Activated CD4-positive, alpha-beta T cell treated with anti-CD3 and anti-CD28 coated beads, Interleukin-2, Interleukin-4, amounts not matched to agents 100 ng/mL and 50 ng/mL, durations not matched to agents 16 hours and 8 hours (primary cell): Measurements from ENCODE around the gene CHCHD2.
"Not testable (repeated sequence)": the region's sequence is repeated elsewhere in the genome, so short reads cannot be mapped to it uniquely, and the experiment has no call there.

ENCODE experiments used
- DNase-seq: peaks from one replicate; pipeline ENCODE4 v3.0.0-alpha.2; 2020; ENCODE audit warnings: low spot score

Gene CHCHD2, protein sequence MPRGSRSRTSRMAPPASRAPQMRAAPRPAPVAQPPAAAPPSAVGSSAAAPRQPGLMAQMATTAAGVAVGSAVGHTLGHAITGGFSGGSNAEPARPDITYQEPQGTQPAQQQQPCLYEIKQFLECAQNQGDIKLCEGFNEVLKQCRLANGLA

DNA sequence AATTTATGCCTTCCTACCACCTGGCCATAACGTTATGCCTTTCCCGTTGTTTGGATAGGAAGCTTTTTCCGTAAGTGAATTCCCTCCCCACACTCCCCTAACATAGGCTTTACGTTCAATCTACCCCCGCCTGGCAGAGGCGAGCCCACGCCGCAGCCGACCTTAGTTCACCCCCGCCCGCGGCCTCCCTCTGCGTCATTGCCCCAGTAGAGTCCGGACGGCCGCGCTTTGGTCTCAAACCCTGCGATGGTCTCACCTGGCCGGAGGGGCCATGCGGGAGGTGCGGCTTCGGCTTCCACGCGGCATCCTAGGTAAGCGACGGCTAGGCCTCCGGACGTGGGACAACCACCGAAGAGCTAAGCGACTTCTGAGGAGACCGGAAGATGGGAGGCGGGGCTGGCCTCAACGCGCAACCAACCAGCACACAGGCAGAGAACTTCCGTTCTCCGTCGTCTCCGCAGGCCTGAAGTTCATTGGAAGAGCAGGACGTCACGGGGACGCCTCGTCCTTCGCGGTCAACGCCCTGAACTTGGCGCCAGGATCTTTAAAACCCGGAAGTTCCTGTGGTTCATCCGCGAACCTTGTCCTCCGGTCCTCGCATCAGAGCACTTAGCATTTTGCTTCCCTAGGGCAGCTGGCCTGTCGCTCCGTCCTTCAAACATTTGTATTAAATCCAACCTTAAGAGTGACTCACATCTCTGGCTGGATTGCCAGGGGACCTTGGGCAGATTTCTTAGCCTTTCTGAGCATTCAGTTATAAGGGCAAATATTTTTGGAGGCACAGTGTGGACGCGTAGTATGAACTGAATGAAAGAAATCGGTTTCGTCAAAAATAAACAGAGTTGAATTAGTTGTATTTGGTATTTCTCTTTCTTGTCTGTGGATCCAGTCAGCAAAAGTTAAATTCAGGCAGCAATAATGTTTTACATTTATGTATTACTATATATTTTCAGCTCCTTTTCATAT is at the start of gene CHCHD2:
Gene CHCHD2, minus strand, starts transcription at position 369 of the 966 bp plus-strand sequence. Its CDS starts 63 bp downstream, at position 306.
- DNase-seq: peak; percentile 98

DNA sequence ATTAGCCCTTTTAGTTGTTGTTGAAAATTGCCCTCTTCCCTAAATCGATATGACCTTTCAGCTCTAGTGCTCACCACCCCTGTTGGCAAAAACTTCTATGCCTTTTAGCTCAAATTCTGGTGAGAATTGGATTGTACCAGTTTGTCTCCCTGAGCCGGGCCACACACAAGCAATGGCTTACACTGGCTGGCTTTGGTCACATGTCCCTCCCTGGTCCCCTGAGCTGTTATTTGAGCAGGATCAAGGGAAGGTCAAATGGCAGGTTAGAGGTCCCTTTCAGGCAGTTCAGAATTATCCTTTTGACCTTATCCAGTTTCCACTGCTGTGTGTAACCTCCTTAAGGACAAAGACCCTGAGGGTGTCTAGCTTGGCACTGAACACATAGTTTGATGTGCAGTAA is 24.8 kb upstream of the CHCHD2 start:
- DNase-seq: not testable (repeated sequence)

DNA sequence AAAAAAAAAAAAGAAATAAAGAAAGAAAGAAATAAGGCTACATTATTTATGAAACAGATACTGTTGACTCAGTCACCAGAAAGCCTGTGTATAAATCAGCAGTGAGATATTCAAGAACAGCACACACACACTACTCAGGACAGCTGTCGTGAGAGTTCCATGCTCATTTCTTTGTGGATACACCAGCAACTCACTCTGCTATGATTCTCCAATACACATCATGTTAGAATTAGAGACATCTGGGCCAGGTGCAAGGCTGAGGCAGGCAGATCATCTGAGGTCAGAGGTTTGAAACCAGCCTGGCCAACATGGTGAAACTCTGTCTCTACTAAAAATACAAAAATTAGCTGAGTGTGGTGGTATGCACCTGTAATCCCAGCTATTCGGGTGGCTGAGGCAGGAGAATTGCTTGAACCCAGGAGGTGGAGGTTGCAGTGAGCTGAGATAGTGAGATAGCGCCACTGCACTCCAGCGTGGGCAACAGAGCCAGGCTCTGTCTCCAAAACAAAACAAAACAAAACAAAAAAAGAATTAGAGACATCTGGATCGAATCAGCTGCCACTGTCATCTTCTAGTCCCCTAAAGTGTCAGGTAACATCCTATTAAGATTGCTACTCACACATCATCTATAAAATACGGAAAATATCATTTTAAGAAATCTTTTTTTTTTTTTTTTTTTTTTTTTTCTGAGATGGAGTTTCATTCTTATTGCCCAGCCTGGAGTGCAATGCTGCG is 21.1 kb upstream of the CHCHD2 start:
- DNase-seq: no peak

DNA sequence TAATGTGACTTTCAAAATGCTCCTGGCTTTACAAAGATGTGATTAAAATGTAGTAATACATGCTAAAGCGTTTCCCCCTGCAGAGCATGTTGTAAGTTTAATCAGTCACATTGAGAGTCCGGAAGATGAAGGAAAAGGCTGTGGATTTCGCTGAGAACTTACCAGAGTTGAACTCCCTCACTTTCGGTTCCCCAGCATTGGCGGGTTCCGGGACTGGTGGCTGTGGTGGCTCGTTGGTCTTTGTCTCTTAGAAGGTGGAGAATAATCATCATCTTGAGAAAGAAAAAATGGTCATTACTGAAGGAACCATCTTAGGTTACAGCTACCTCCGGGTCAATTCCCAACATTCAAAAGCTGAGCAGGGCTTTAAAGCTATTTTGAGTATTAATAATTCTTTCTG is 19.6 kb upstream of the CHCHD2 start:
- DNase-seq: no peak

DNA sequence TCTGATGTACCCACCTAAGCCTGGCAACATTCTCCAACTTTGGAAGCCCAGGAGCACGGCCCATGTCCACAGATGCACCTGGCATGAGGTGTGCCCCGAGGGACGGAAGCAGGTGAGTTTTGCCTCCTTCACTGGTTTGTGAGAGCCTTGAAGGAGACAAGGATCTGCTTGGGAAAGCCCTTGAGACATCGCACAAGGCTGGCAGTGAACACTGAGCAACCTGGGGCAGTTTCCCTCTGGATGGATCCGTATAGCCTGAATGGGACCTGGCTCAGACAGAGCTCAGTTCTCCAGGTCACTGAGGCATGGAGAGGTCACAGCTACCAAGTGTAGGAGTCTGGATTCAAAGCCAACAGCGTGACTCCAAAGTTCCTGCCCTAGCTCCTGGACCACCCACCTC is 18.7 kb upstream of the CHCHD2 start:
- no peak for DNase-seq

DNA sequence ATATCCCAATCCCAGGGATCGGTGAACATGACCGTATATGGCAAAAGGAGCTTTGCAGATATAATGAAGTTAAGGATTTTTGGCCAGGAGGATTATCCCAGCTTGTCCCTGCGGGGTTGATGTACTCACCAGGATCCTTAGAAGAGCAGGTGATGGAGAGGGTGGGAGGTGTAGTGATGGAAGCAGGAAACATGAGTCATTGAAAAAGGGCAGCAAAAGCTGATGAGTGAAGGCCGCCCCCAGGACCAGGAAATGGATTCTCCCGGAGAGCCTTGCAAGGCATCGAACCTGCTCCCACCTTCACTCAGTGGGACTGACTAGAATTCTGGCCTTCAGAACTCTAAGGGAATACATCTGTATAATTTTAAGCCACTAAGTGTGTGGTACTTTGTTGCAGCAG is 15.2 kb upstream of the CHCHD2 start:
- no peak for DNase-seq

DNA sequence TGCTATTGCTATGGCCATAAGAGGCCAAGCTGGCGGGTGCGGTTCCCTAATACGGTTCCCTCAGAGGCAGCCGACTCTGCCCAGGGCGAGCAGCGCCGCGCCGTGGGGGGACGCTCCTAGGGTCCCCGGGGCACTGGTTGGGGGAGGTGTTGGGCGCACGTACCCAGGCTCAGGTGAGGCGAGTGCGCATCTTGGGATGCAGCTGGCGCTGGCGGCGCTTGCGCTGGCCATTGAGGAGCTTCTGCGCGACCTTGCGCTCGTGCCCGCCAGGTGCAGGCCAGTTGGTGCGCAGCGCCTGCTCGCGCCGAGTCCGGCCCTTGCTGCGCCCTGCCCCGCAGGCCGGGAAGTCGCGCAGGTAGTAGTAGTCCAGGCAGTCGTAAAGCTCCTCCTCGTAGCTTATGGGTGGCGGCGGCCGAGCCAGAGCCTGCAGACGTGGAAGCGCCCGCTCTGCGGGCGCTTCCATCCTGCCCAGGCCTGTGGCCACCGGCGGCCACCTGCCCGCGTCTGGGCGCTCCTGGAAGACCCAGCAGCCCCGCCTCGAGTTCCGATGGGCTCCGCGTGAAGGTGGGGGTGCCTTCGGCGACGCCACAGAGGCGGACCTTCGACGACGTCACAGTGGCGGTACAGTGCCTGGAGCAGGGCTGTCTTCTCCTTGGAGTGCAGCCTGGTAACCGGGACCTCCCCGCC is 9.7 kb upstream of the CHCHD2 start, which contains the start of gene NUPR2:
Gene NUPR2, minus strand, starts transcription at position 566 of the 687 bp plus-strand sequence. Its CDS starts 103 bp downstream, at position 463.
- DNase-seq: no peak

DNA sequence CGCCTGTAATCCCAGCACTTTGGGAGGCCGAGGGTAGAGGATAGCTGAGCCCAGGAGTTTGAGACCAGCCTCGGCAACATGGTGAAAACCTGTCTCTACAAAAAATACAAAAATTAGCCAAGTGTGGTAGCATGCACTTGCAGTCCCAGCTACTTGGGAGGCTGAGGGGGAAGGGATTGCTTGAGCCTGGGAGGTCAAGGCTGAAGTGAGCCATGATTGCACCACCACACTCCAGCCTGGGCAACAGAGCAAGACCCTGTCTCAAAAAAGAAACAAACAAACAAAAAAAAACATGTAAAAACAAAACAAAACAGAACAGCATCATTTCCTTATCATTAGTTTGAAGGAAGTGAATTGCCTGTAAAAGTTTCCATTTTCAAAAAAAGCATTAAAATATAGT is 6.0 kb upstream of the CHCHD2 start:
- DNase-seq: not testable (repeated sequence)

DNA sequence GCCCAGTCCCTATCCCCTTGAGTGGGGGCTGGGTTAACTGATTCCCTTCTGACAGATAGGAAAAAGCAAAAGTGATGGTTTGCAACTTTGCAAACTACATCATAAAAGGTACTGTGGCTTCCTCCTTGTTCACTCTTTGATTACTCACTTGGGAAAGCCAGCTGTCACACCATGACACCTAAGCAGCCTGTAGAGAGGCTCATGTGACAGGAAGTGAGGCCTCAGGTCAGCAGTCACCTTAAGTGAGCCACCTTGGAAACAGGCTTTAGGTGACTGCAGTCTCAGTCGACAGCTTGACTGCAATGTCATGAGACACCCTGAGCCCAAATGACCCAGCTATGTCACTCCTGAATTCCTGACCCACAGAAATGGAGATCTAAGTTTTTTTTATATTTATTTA is 4.3 kb upstream of the CHCHD2 start:
- DNase-seq: no peak

DNA sequence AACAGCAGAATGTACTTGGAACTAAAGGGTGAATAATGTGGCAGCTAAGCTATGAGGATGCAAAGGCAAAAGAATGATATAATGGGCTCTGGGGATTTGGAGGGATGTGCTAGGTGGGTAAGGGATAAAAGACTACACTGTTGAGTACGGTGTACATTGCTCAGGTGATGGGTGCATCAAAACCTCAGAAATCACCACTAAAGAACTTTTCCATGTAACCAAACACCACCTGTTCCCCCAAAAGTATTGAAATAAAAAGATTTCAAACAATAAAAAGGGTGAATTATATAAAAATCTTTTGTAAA is 1.6 kb upstream of the CHCHD2 start:
- no peak for DNase-seq

DNA sequence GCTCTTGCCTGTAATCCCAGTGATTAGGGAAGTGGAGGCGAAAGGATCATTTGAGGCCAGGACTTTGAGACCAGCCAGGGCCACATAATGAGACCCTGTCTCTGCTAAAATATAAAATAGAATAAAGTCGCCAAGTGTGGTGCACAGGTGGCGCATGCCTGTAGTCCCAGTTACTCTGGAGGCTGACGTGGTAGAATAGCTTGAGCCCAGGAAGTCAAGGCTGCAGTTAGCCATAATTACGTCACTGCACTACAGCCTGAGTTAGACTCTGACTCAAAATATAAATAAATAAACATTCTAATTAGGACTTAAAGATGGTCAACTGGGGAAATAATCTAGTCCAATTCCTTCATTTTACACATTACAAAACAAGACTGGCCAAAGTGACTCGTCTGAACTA is 768 bp downstream of the CHCHD2 start:
- peak; percentile 51 for DNase-seq

DNA sequence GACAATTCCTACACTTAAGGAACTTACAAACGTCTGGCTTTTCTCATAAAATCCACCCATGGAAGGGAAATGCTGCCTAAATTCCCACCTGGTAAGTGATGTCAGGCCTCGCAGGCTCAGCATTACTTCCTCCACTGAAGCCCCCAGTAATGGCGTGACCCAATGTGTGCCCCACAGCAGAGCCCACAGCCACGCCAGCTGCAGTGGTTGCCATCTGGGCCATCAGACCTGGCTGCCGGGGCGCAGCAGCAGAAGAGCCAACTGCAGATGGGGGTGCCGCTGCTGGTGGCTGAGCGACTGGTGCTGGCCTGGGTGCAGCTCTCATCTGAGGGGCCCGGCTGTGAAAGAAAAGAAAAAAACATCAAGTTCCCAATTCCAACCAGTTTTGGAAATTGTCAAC is 2.1 kb downstream of the CHCHD2 start:
- not testable (repeated sequence) for DNase-seq

DNA sequence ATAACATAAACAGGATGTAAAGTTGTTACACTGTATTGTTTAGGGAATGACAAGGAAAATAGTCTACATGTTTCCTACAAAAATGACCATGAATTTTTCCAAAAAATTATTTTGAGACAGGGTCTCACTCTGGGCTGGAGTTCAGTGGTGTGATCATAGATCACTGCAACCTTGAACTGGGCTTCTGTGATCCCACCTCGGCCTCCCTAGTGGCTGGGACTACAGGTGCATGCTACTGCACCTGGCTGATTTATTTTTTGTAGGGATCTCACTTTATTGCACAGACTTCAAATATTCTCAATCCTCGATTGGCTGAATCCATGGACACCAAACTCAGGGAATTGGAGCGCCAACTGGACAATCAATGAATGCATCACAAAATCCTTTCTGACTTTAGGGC is 6.6 kb downstream of the CHCHD2 start:
- no peak for DNase-seq

DNA sequence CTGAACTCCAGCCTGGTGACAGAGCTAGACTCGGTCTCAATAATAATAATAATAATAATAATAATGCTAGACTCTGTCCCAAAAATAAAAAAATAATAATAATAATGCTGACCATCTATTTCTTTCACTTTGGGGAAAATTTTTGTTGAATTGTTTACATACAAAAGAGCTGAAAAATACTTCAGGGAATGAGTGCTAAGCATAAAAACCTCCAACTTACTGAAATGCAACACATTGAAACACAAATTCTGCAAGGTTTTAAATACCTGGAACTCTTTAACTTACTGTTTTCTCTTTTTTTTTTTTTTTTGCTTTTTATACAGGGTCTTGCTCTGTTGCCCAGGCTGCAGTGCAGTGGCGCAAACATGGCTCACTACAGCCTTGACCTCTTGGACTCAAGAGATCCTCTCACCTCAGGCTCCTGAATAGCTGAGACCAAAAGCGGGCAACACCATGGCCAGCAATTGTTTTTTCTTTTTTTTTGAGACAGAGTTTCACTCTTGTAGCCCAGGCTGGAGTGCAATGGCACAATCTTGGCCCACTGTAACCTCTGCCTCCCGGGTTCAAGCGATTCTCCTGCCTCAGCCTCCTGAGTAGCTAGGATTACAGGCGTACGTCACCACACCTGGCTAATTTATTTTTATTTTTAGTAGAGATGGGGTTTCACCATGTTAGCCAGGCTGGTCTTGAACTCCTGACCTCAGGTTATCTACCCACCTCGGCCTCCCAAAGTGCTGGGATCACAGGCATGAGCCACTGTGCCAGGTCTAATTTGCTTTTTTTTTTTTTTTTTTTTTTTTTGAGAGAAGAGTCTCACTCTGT is 7.9 kb downstream of the CHCHD2 start:
- DNase-seq: not testable (repeated sequence)

DNA sequence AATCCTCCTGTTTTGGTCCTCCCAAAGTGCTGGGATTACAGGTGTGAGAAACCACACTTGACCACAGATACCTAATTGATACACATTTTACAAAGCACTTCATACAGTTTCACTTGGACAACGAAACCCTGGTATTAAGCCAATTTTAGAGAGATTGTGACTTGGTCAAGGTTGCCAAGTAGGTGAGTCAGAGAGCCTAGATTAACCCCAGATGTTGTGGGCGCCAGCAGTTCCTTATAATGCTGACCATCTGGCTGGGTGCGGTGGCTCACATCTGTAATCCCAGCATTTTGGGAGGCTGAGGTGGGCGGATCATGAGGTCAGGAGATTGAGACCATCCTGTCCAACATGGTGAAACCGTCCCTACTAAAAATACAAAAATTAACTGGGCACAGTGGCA is 8.6 kb downstream of the CHCHD2 start:
- no peak for DNase-seq

DNA sequence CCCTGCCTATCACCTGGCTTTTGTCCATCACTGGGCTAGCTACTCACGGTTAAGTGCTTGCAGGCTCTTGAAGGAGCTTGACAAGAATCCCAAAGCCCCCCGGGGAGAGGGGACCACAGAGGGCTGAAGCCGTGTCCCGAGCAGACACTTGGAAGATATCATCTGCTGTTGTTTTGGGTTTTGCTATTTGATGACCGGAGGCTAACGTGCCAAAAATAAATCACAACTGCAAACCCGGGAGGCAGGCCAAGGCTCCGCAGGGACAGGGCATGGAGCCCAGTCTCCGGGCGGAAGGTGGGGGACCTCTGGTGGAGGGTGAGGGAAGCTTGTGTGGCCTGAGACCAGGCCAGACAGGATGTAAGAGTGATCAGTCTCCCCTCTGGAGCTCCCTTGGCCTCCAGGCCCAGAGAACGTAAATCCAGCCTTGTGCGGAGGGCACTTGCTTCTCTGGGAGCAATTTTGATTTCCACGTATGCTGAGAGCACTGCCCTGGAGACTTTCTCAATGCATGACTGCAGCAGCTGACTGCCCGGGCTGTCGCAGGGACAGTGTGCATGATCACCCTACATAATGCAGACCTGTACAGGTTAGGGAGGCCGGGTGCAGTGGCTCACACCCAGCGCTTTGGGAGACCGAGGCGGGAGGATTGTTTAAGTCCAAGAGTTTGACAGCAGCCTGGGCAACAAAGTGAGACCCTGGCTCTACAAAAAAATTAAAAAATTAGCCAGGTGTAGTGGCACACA is 13.3 kb downstream of the CHCHD2 start, which contains the start of gene PHKG1:
Gene PHKG1, minus strand, starts transcription at position 164 of the 743 bp plus-strand sequence. CDS start 4,011 bp downstream, outside the sequence.
- DNase-seq: no peak

DNA sequence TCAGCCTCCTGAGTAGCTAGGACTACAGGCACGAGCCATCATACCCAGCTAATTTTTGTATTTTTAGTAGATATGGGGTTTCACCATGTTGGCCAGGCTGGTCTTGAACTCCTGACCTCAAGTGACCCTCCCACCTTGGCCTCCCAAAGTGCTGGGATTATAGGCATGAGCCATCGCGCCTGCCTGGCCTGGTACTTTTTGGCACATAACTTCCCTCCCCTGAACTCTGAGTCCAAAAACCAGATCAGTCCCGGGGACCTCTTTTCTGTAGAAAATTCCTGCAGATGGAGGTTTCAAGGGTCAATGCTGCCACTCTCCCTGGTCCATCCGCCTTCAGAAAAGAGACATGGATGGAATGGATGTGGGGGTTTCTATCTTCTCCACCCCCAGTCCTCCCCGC is 13.9 kb downstream of the CHCHD2 start:
- not testable (repeated sequence) for DNase-seq

DNA sequence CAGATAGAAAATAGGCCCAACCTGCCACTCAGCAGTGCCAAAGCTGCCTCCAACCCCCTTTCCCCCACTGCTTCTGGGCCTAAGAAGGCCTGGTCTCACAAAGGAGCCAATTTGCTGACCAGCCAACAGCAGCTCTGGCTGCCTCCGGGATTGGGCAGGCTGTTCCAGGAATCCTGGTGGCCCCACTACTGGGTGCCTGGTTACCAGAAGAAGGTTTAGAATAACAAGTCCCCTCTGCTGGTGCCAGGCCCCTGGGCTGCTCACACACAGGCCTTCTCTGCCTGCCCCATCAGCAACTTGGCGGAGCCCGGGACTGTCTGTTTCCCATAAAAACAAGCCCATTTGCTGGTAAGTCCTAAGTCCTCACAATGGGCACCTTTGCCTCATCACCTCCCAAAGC is 14.7 kb downstream of the CHCHD2 start:
- DNase-seq: no peak

DNA sequence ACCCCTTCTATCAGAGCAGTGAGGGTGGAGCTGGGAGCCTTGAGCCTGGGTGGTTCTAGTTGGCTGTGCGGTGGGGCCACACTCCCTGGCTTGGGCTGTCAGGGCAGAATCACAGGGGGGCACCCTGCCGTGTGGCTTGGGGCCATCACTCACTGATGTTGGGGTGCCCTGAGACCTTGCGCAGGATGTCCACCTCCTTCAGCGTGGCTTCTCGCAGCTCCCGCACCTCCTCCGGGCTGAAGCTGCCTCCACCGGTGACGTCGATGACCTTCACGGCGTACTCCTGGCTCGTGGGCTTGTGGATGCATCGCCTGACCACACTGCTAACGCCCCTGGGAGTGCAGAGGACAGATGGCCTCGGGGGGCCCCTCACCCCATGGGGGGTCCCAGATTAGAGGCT is 18.8 kb downstream of the CHCHD2 start:
- DNase-seq: no peak

DNA sequence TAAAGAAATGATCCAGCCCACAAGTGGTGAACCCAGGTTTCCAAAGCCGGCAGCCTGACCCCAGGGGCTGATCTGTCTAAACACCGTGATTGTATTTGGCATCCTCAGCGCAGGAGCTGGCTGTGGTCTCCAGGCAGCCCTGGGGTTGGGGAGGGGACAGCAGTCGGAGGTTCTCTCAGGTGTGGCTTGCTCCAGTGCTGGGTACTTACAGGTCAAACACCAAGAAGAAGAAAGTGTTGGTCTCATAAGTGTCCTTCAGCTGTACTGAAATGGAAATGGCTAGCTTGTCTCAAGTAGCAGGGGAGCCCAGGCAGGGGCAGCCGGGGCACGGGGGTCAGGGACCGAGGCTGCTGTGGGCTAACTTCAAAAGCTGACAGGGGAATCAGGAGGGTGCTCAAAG is 19.5 kb downstream of the CHCHD2 start:
- DNase-seq: no peak
